GM23338 (cell line): ENCODE measurements around the gene CTNNA3. TPM values are rescaled to one million over a fixed set of nuclear protein-coding genes. Genes with fewer than 3 reads are reported as not detected.

Experiments used
- ATAC-seq: fragments of 200-7000 bp; cut with Tn5 transposase; 3 replicates; pipeline ENCODE4 v1.9.1; 2020
- DNase-seq: peaks from one replicate; pipeline ENCODE4 v3.0.0-alpha.2; 2015; ENCODE audit warnings: low spot score
- H2AFZ ChIP-seq: fragments of 200-600 bp; sonication (generic); 2 replicates; pipeline ENCODE4 v1.8.0; 2016; ENCODE audit warnings: antibody characterized with exemption, mild to moderate bottlenecking, moderate library complexity
- H3F3A ChIP-seq: fragments of 200-600 bp; sonication (generic); replicated peaks from 2 replicates; pipeline ENCODE4 v1.8.0; 2017; ENCODE audit warnings: antibody characterized with exemption, mixed run types, low read depth
- H3K27ac ChIP-seq: fragments of 200-600 bp; sonication (generic); 2 replicates; pipeline ENCODE4 v1.6.1; 2016; ENCODE audit warnings: low read depth
- H3K27me3 ChIP-seq: fragments of 200-600 bp; sonication (generic); 2 replicates; pipeline ENCODE4 v1.8.0; 2016; ENCODE audit warnings: mild to moderate bottlenecking, mixed run types, moderate library complexity; ENCODE audit not compliant: insufficient read depth
- H3K36me3 ChIP-seq: fragments of 200-600 bp; sonication (generic); 2 replicates; pipeline ENCODE4 v1.8.0; 2016; ENCODE audit warnings: mild to moderate bottlenecking; ENCODE audit not compliant: insufficient read depth
- H3K4me1 ChIP-seq: fragments of 200-600 bp; sonication (generic); 2 replicates; pipeline ENCODE4 v1.8.0; 2016; ENCODE audit warnings: mild to moderate bottlenecking, moderate library complexity; ENCODE audit not compliant: insufficient read depth
- H3K4me2 ChIP-seq: fragments of 200-600 bp; sonication (generic); 2 replicates; pipeline ENCODE4 v1.7.1; 2017; ENCODE audit warnings: mixed run types
- H3K4me3 ChIP-seq: fragments of 200-600 bp; sonication (generic); 2 replicates; pipeline ENCODE4 v1.6.1; 2016; ENCODE audit warnings: mixed run types
- H3K79me2 ChIP-seq: fragments of 200-600 bp; sonication (generic); replicated peaks from 2 replicates; pipeline ENCODE4 v1.8.0; 2017; ENCODE audit warnings: mild to moderate bottlenecking; ENCODE audit not compliant: insufficient read depth
- H3K9me2 ChIP-seq: fragments of 200-600 bp; sonication (generic); 2 replicates; pipeline ENCODE4 v1.8.0; 2017; ENCODE audit not compliant: insufficient read depth
- H4K20me1 ChIP-seq: fragments of 200-600 bp; sonication (generic); replicated peaks from 2 replicates; pipeline ENCODE4 v1.8.0; 2017; ENCODE audit warnings: mild to moderate bottlenecking; ENCODE audit not compliant: insufficient read depth
- H3K27ac Mint-ChIP-seq: 2 replicates; pipeline ENCODE4 v1.8.0; 2020; ENCODE audit warnings: inconsistent platforms, mild to moderate bottlenecking, moderate library complexity, mixed read lengths
- H3K27me3 Mint-ChIP-seq: 3 replicates; pipeline ENCODE4 v1.8.0; 2022; ENCODE audit warnings: low read depth, mild to moderate bottlenecking, moderate library complexity, mixed read lengths, inconsistent platforms; ENCODE audit not compliant: insufficient read depth, poor library complexity
- H3K36me3 Mint-ChIP-seq: 3 replicates; pipeline ENCODE4 v1.8.0; 2021; ENCODE audit warnings: low read depth, mild to moderate bottlenecking, inconsistent platforms, moderate library complexity, mixed read lengths
- H3K4me1 Mint-ChIP-seq: 3 replicates; pipeline ENCODE4 v1.8.0; 2020; ENCODE audit warnings: mild to moderate bottlenecking, inconsistent platforms, mixed read lengths
- H3K4me3 Mint-ChIP-seq: 3 replicates; pipeline ENCODE4 v1.8.0; 2021; ENCODE audit warnings: moderate library complexity, mild to moderate bottlenecking, inconsistent platforms, mixed read lengths
- H3K9me3 Mint-ChIP-seq: 3 replicates; pipeline ENCODE4 v1.8.0; 2020; ENCODE audit warnings: moderate library complexity, mild to moderate bottlenecking, inconsistent platforms, mixed read lengths
- CREB1 ChIP-seq: fragments of 250-450 bp; sonication (Bioruptor Pico); IDR thresholded peaks from 2 replicates; pipeline ENCODE4 v1.5.0; 2020; ENCODE audit warnings: low read depth, mild to moderate bottlenecking, moderate library complexity
- EZH2phosphoT487 ChIP-seq: fragments of 200-600 bp; sonication (generic); IDR thresholded peaks from one replicate; pipeline ENCODE4 v1.8.1; 2018; ENCODE audit warnings: antibody characterized with exemption; ENCODE audit not compliant: unreplicated experiment
- NANOG ChIP-seq: IDR thresholded peaks from 2 replicates; pipeline ENCODE4 v1.6.1; 2016; ENCODE audit warnings: antibody characterized with exemption, borderline replicate concordance
- POLR2AphosphoS5 ChIP-seq: IDR thresholded peaks from 2 replicates; pipeline ENCODE4 v1.6.1; 2016; ENCODE audit warnings: antibody characterized with exemption, low read depth
- ZNF114 ChIP-seq: fragments of 250-450 bp; sonication (Bioruptor Pico); IDR thresholded peaks from 2 replicates; pipeline ENCODE4 v1.5.0; 2020; ENCODE audit warnings: mild to moderate bottlenecking, moderate library complexity
- polyA plus RNA-seq: library from polyadenylated mRNA; unstranded; fragments of >200 nt; fragmentation: Nextera tagmentation; extraction: Ambion mirVana; gene quantifications from 2 replicates; pipeline ENCODE4 v1.2.1, GENCODE V29; 2016
- total RNA-seq: library from RNA; depleted of rRNA; stranded (reverse); fragments of >200 nt; shearing (Covaris generic); gene quantifications from 2 replicates; pipeline ENCODE4 v1.2.3, GENCODE V29; 2014
- TF ChIP-seq, protein P1 (sequence below): IDR thresholded peaks from one replicate; pipeline ENCODE4 v1.6.1; 2018; ENCODE audit warnings: antibody characterized with exemption; ENCODE audit not compliant: unreplicated experiment
- TF ChIP-seq, protein P2 (sequence below): fragments of 250-450 bp; sonication (Bioruptor Pico); IDR thresholded peaks from 2 replicates; pipeline ENCODE4 v1.5.0; 2020; ENCODE audit warnings: mild to moderate bottlenecking, moderate library complexity

The CTNNA3 gene
- total and polyA plus RNA-seq, 2 experiments from 2014 or later = 0.71 to 3.3 TPM

DNA sequence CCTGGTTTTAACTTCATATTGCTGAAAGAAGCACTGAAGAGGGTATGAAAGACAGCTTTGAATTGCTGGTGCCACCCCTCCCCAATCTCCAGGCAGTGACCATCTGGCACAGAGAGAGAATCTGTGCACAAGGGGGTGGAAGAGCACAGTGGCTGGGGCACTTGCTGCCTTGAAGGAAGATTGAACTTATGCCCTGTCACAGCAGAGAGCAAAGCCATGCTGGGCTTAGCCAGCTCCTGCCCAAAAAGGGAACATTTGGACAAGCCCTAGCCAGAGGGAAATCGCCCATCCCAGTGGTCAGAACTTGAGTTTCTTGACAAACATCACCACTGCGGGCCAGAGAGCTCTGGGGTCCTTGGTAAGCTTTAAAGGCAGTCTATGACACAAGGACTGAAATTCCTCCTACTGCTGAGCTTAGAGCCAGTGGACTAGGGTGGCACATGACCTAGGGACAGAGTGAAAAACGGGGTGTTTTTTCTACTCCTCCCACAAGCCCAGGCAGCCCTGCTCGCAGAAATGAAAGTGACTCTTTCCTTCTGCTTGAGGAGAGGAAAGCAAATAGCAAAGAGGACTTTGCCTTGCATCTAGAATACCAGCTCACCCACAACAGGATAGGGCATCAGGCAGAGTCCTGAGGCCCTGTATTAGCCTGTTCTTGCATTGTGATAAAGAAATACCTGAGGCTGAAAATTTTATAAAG, 257.2 kb downstream of the CTNNA3 start:
- no peaks in the 10 kb centered on the region for H3K36me3 ChIP-seq
- Mint-ChIP-seq H3K4me1 (no peaks in the 10 kb centered on the region), H3K27me3 (peaks cover 4% of the 10 kb centered on the region), H3K4me3 (no peak overlapping the region), H3K27ac (no peak overlapping the region), H3K9me3 (peaks cover 3% of the 10 kb centered on the region; the same call in 1 of the 3 replicates), H3K36me3 (no peaks in the 10 kb centered on the region)
- H3F3A ChIP-seq = no peaks in the 10 kb centered on the region
- no peaks in the 10 kb centered on the region for H4K20me1 ChIP-seq
- H3K79me2 ChIP-seq = no peaks in the 10 kb centered on the region
- H3K27ac ChIP-seq = no peak overlapping the region
- ATAC-seq (no peak), DNase-seq (no peak)
- H2AFZ ChIP-seq = no peak overlapping the region; the same call in 1 of the 2 replicates
- no peaks in the 10 kb centered on the region for H3K9me2 ChIP-seq
- TF ChIP-seq, protein P1, sequence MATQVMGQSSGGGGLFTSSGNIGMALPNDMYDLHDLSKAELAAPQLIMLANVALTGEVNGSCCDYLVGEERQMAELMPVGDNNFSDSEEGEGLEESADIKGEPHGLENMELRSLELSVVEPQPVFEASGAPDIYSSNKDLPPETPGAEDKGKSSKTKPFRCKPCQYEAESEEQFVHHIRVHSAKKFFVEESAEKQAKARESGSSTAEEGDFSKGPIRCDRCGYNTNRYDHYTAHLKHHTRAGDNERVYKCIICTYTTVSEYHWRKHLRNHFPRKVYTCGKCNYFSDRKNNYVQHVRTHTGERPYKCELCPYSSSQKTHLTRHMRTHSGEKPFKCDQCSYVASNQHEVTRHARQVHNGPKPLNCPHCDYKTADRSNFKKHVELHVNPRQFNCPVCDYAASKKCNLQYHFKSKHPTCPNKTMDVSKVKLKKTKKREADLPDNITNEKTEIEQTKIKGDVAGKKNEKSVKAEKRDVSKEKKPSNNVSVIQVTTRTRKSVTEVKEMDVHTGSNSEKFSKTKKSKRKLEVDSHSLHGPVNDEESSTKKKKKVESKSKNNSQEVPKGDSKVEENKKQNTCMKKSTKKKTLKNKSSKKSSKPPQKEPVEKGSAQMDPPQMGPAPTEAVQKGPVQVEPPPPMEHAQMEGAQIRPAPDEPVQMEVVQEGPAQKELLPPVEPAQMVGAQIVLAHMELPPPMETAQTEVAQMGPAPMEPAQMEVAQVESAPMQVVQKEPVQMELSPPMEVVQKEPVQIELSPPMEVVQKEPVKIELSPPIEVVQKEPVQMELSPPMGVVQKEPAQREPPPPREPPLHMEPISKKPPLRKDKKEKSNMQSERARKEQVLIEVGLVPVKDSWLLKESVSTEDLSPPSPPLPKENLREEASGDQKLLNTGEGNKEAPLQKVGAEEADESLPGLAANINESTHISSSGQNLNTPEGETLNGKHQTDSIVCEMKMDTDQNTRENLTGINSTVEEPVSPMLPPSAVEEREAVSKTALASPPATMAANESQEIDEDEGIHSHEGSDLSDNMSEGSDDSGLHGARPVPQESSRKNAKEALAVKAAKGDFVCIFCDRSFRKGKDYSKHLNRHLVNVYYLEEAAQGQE = no peak
- H3K4me3 ChIP-seq = no peak overlapping the region
- H3K4me2 ChIP-seq = no peak overlapping the region
- no peaks in the 10 kb centered on the region for H3K4me1 ChIP-seq
- H3K27me3 ChIP-seq = no peaks in the 10 kb centered on the region

DNA sequence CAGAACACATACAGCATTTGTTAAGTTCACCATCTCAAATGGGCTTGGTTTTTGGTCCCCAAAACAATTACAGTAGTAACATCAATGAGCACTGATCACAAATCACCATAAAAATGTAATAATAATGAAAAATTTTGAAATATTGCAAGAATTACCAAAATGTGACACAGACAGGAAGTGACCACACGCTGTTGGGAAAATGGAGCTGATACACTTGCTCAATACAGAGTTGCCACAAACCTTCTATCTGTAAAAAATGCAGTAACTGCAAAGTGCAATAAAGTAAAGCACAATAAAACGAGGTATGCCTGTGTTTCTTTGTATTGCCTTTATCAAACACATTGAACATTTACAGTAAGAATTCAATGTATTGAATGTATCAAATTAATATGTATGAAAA, 262.7 kb downstream of the CTNNA3 start:
- no peaks in the 10 kb centered on the region for H3K27me3 ChIP-seq
- no peaks in the 10 kb centered on the region for H4K20me1 ChIP-seq
- no peaks in the 10 kb centered on the region for H3F3A ChIP-seq
- Mint-ChIP-seq H3K27ac (no peak overlapping the region; the same call in 1 of the 2 replicates), H3K4me3 (no peak overlapping the region), H3K9me3 (no peaks in the 10 kb centered on the region), H3K27me3 (peaks cover 2% of the 10 kb centered on the region), H3K4me1 (no peaks in the 10 kb centered on the region), H3K36me3 (no peaks in the 10 kb centered on the region)
- H3K79me2 ChIP-seq = no peaks in the 10 kb centered on the region
- ATAC-seq = no peak
- no peaks in the 10 kb centered on the region for H3K4me1 ChIP-seq
- H3K36me3 ChIP-seq = no peaks in the 10 kb centered on the region
- no peak overlapping the region for H2AFZ ChIP-seq
- no peak overlapping the region for H3K4me2 ChIP-seq
- no peak for DNase-seq
- H3K27ac ChIP-seq = no peak overlapping the region
- H3K9me2 ChIP-seq = no peaks in the 10 kb centered on the region
- no peak overlapping the region for H3K4me3 ChIP-seq
- TF ChIP-seq CREB1 (CRISPR knock-in tag) (no peak), EZH2phosphoT487 (no peak), POLR2AphosphoS5 (no peak), ZNF114 (CRISPR knock-in tag) (no peak), NANOG (no peak)
- TF ChIP-seq, protein P2, sequence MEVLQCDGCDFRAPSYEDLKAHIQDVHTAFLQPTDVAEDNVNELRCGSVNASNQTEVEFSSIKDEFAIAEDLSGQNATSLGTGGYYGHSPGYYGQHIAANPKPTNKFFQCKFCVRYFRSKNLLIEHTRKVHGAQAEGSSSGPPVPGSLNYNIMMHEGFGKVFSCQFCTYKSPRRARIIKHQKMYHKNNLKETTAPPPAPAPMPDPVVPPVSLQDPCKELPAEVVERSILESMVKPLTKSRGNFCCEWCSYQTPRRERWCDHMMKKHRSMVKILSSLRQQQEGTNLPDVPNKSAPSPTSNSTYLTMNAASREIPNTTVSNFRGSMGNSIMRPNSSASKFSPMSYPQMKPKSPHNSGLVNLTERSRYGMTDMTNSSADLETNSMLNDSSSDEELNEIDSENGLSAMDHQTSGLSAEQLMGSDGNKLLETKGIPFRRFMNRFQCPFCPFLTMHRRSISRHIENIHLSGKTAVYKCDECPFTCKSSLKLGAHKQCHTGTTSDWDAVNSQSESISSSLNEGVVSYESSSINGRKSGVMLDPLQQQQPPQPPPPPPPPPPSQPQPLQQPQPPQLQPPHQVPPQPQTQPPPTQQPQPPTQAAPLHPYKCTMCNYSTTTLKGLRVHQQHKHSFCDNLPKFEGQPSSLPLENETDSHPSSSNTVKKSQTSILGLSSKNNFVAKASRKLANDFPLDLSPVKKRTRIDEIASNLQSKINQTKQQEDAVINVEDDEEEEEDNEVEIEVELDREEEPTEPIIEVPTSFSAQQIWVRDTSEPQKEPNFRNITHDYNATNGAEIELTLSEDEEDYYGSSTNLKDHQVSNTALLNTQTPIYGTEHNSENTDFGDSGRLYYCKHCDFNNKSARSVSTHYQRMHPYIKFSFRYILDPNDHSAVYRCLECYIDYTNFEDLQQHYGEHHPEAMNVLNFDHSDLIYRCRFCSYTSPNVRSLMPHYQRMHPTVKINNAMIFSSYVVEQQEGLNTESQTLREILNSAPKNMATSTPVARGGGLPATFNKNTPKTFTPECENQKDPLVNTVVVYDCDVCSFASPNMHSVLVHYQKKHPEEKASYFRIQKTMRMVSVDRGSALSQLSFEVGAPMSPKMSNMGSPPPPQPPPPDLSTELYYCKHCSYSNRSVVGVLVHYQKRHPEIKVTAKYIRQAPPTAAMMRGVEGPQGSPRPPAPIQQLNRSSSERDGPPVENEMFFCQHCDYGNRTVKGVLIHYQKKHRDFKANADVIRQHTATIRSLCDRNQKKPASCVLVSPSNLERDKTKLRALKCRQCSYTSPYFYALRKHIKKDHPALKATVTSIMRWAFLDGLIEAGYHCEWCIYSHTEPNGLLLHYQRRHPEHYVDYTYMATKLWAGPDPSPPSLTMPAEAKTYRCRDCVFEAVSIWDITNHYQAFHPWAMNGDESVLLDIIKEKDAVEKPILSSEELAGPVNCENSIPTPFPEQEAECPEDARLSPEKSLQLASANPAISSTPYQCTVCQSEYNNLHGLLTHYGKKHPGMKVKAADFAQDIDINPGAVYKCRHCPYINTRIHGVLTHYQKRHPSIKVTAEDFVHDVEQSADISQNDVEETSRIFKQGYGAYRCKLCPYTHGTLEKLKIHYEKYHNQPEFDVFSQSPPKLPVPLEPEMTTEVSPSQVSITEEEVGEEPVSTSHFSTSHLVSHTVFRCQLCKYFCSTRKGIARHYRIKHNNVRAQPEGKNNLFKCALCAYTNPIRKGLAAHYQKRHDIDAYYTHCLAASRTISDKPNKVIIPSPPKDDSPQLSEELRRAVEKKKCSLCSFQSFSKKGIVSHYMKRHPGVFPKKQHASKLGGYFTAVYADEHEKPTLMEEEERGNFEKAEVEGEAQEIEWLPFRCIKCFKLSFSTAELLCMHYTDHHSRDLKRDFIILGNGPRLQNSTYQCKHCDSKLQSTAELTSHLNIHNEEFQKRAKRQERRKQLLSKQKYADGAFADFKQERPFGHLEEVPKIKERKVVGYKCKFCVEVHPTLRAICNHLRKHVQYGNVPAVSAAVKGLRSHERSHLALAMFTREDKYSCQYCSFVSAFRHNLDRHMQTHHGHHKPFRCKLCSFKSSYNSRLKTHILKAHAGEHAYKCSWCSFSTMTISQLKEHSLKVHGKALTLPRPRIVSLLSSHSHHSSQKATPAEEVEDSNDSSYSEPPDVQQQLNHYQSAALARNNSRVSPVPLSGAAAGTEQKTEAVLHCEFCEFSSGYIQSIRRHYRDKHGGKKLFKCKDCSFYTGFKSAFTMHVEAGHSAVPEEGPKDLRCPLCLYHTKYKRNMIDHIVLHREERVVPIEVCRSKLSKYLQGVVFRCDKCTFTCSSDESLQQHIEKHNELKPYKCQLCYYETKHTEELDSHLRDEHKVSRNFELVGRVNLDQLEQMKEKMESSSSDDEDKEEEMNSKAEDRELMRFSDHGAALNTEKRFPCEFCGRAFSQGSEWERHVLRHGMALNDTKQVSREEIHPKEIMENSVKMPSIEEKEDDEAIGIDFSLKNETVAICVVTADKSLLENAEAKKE (CRISPR knock-in tag) = no peak
- TF ChIP-seq, protein P1 = no peak
